ENCODE data around the gene S100A8. TPM values are rescaled to one million over a fixed set of nuclear protein-coding genes. Genes with fewer than 3 reads are reported as not detected.

Gene S100A8
- total and polyA plus RNA-seq, 11 donors = 6.0 to 199 (median 32.3) TPM

DNA sequence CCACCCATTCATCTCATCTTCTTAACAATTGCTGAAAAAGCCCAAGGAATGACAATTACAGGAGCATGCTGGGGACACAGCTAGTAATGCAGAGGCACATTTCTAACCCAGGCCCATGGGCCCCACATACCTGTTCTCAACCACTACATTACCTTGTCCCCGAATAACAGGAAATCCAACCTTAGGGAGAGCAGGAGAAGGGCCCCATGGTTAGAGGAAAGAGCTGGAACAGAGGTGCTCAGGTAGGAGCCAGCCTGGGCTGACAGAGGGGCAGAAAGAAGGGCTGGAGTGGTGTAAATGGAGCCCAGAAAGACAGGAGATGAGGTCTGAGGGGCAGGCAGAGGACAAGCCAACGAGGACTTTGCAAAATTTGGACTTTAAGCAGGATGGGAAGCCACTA lies 11.4 kb upstream of the S100A8 start:
- Histone ChIP-seq H3K27ac (no peak overlapping the region), H3K36me3 (no peaks in the 10 kb centered on the region), H3K4me1 (peaks cover 0 to 7% (median 0%) of the 10 kb centered on the region in 12 donors), H3K4me3 (no peak overlapping the region), H3K9me3 (no peaks in the 10 kb centered on the region), H3K27me3 (peaks cover 0 to 16% (median 0%) of the 10 kb centered on the region in 9 donors)
- no peak for DNase-seq
- no peak for ATAC-seq
- 59 to 62% (median 61%) methylated on average over 2 of the region's 2 CpGs for WGBS, 4 donors
- intact Hi-C loops (cut with DNase I) = loop anchor here in 1 of 10 donors (10.0 kb wide), 1 partner anchor 47 kb away; the partner anchor contains the start of gene S100A9
- TF ChIP-seq CTCF (IDR thresholded peaks at IDR 0.05) = no peak

DNA sequence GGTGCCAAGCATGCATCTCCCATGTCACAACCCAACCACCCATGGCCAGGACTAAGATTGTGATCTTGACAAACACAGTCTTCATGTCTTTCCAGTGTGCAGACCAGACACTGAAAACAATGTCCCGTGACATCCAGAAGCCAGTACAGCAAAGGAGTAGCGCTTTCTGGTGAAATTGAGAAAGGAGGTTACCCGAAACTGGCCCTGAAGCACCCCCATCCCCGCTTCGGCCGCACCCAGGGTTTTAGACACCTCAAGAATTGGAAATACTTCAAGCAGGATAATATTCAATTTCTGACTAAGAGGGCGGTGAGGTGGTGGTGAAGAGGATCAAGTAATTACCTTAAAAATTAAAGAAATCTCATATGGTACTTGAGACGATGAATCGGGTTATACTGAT lies 10.6 kb upstream of the S100A8 start:
- no peak for TF ChIP-seq POLR2A (IDR thresholded peaks at IDR 0.05)
- no peak for TF ChIP-seq CTCF (IDR thresholded peaks at IDR 0.05)
- Histone ChIP-seq H3K4me1 (peaks cover 0 to 7% (median 0%) of the 10 kb centered on the region in 12 donors), H3K27me3 (peaks cover 0 to 10% (median 0%) of the 10 kb centered on the region in 9 donors), H3K36me3 (no peaks in the 10 kb centered on the region), H3K9me3 (no peaks in the 10 kb centered on the region), H3K4me3 (no peak overlapping the region), H3K27ac (no peak overlapping the region)
- no peak for DNase-seq
- intact Hi-C loops (cut with DNase I) = loop anchor here in 1 of 10 donors (10.0 kb wide), 1 partner anchor 47 kb away; the partner anchor contains the start of gene S100A9
- no peak for ATAC-seq
- WGBS, 4 donors = 85 to 88% (median 88%) methylated on average over 9 of the region's 9 CpGs

DNA sequence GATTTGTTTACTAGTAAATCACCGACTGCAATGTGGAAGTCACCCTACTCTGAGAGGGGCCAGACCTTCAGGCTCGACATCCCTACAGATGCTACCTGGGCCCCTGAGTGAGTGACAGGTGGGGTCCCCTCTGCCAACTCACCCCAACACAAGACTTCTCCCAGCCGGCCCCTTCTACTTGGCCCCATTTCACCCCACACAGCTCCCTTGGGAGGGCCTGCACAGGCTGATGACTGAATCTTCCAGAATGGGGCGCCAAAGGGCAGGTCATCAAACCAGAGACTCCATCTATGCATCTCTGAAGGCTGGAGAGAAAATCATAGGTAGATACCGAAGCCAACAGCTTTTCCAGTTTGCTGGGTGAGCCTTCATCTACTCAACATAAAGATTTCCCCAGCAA lies 9.4 kb upstream of the S100A8 start:
- Histone ChIP-seq H3K27me3 (peaks cover 0 to 14% (median 0%) of the 10 kb centered on the region in 9 donors), H3K36me3 (no peaks in the 10 kb centered on the region), H3K4me1 (peaks cover 0 to 7% (median 0%) of the 10 kb centered on the region in 12 donors), H3K27ac (no peak overlapping the region), H3K4me3 (no peak overlapping the region), H3K9me3 (no peaks in the 10 kb centered on the region)
- intact Hi-C loops (cut with DNase I) = loop anchor here in 1 of 10 donors (10.0 kb wide), 1 partner anchor 45 kb away; the partner anchor contains the start of gene S100A9
- no peak for ATAC-seq
- TF ChIP-seq POLR2A (IDR thresholded peaks at IDR 0.05) = no peak
- TF ChIP-seq CTCF (IDR thresholded peaks at IDR 0.05) = no peak
- WGBS, 4 donors = 64 to 67% (median 65%) methylated on average over 5 of the region's 5 CpGs
- DNase-seq = no peak

GRCh38 chr1:153399401-153400055 lies 8.7 kb upstream of the S100A8 start:
- Histone ChIP-seq H3K4me1 (peaks cover 0 to 7% (median 0%) of the 10 kb centered on the region in 12 donors), H3K9me3 (no peaks in the 10 kb centered on the region), H3K27me3 (peaks cover 0 to 14% (median 0%) of the 10 kb centered on the region in 9 donors), H3K27ac (no peak overlapping the region), H3K4me3 (no peak overlapping the region), H3K36me3 (no peaks in the 10 kb centered on the region)
- DNase-seq (no peak), ATAC-seq (no peak)
- WGBS, 4 donors = 86 to 89% (median 89%) methylated on average over 7 of the region's 7 CpGs
- TF ChIP-seq CTCF (IDR thresholded peaks at IDR 0.05) = no peak
- TF ChIP-seq POLR2A (IDR thresholded peaks at IDR 0.05) = no peak
- intact Hi-C loops (cut with DNase I) = loop anchor here in 1 of 10 donors (10.0 kb wide), 1 partner anchor 45 kb away; the partner anchor contains the start of gene S100A9

All from heart left ventricle (tissue), 16 donors.